SK-N-SH (cell line): ENCODE measurements around the gene PIGB. TPM values are rescaled to one million over a fixed set of nuclear protein-coding genes. Genes with fewer than 3 reads are reported as not detected.

ENCODE experiments used
- CTCF ChIA-PET: fragments of 300-600, 350-600 bp; formaldehyde crosslinking; extraction: SDS; loops from one replicate; lab custom pipeline; 2021; lab: Yijun Ruan, JAX
- POLR2A ChIA-PET: fragments of 350-600 bp; sonication (Branson Sonifier 250); formaldehyde crosslinking; extraction: SDS; loops from one replicate; lab custom pipeline; 2020; ENCODE audit warnings: antibody characterized with exemption, inconsistent platforms; lab: Yijun Ruan, JAX
- DNase-seq: peaks from one replicate; pipeline ENCODE4 v3.0.0; 2012
- H2AFZ ChIP-seq: fragments of 200-600 bp; sonication (generic); 2 replicates; pipeline ENCODE4 v1.8.1; 2016; ENCODE audit warnings: antibody characterized with exemption, mild to moderate bottlenecking, low read depth
- H3F3A ChIP-seq: fragments of 200-600 bp; sonication (generic); replicated peaks from 2 replicates; pipeline ENCODE3; 2016; ENCODE audit warnings: antibody characterized with exemption, mild to moderate bottlenecking; ENCODE audit not compliant: insufficient read depth
- H3K27ac ChIP-seq, 2 experiments: fragments of 200-500 bp in 1 of 2; fragments of 200-600 bp in 1 of 2; sonication (Bioruptor generic) in 1 of 2; sonication (generic), shearing (Covaris generic) in 1 of 2; 2 replicates each; pipeline versions ENCODE4 v1.5.1 to v1.6.1; 2014 to 2016; ENCODE audit warnings: low read depth in 2 of 2, inconsistent platforms in 1 of 2, low read length in 1 of 2, mild to moderate bottlenecking in 1 of 2, mixed read lengths in 1 of 2
- H3K27me3 ChIP-seq: fragments of 200-600 bp; sonication (generic), shearing (Covaris generic); 2 replicates; pipeline ENCODE4 v1.6.1; 2016; ENCODE audit warnings: mixed run types; ENCODE audit not compliant: insufficient read depth
- H3K36me3 ChIP-seq, 2 experiments: fragments of 200-500 bp in 1 of 2; fragments of 200-600 bp in 1 of 2; sonication (Bioruptor generic) in 1 of 2; sonication (generic) in 1 of 2; replicated peaks in 1 of 2; 2 replicates each; pipeline versions ENCODE3 to v1.5.1; 2014 to 2016; ENCODE audit warnings: low read length in 1 of 2, mild to moderate bottlenecking in 1 of 2; ENCODE audit not compliant: insufficient read depth in 2 of 2, control insufficient read depth in 1 of 2
- H3K4me1 ChIP-seq, 2 experiments: fragments of 200-500 bp in 1 of 2; fragments of 200-600 bp in 1 of 2; sonication (Bioruptor generic) in 1 of 2; sonication (generic), shearing (Covaris generic) in 1 of 2; 2 replicates each; pipeline versions ENCODE4 v1.5.1 to v1.6.1; 2014 to 2016; ENCODE audit warnings: low read depth in 1 of 2, low read length in 1 of 2, mixed run types in 1 of 2; ENCODE audit not compliant: insufficient read depth in 2 of 2, control insufficient read depth in 1 of 2
- H3K4me2 ChIP-seq: fragments of 200-600 bp; sonication (generic), shearing (Covaris generic); 2 replicates; pipeline ENCODE4 v1.6.1; 2017; ENCODE audit warnings: mixed run types
- H3K4me3 ChIP-seq, 2 experiments: fragments of 200-500 bp in 1 of 2; fragments of 200-600 bp in 1 of 2; sonication (Bioruptor generic) in 1 of 2; sonication (generic), shearing (Covaris generic) in 1 of 2; 2 replicates each; pipeline versions ENCODE4 v1.5.1 to v1.8.1; 2014 to 2016; ENCODE audit warnings: low read depth in 2 of 2, inconsistent platforms in 1 of 2, low read length in 1 of 2, mild to moderate bottlenecking in 1 of 2, mixed read lengths in 1 of 2, moderate library complexity in 1 of 2
- H3K79me2 ChIP-seq: fragments of 200-600 bp; sonication (generic); 2 replicates; pipeline ENCODE4 v1.8.1; 2017; ENCODE audit warnings: mild to moderate bottlenecking; ENCODE audit not compliant: insufficient read depth
- H3K9ac ChIP-seq: fragments of 200-600 bp; sonication (generic); 2 replicates; pipeline ENCODE4 v1.6.1; 2017; ENCODE audit warnings: mixed run types
- H3K9me2 ChIP-seq: fragments of 200-600 bp; sonication (generic); 2 replicates; pipeline ENCODE4 v1.6.1; 2017; ENCODE audit warnings: mixed run types
- H3K9me3 ChIP-seq: fragments of 200-600 bp; sonication (generic); 2 replicates; pipeline ENCODE4 v1.6.1; 2017; ENCODE audit warnings: mixed run types, mild to moderate bottlenecking, moderate library complexity
- H4K20me1 ChIP-seq: fragments of 200-600 bp; sonication (generic); 2 replicates; pipeline ENCODE4 v1.6.1; 2017; ENCODE audit warnings: mild to moderate bottlenecking, mixed run types; ENCODE audit not compliant: insufficient read depth
- EP300 ChIP-seq, 2 experiments: IDR thresholded peaks; 2 replicates each; pipeline versions ENCODE4 v1.4.0 to v1.6.1; 2012; ENCODE audit warnings: borderline replicate concordance in 1 of 2, low read depth in 1 of 2, low read length in 1 of 2
- EZH2phosphoT487 ChIP-seq: fragments of 200-600 bp; sonication (generic); IDR thresholded peaks from 2 replicates; pipeline ENCODE4 v1.6.1; 2017; ENCODE audit warnings: low read depth, mixed run types, mild to moderate bottlenecking, antibody characterized with exemption, moderate library complexity, borderline replicate concordance
- FOSL2 ChIP-seq: IDR thresholded peaks from 2 replicates; pipeline ENCODE4 v1.4.0; 2012; ENCODE audit warnings: low read depth, mild to moderate bottlenecking, moderate library complexity, borderline replicate concordance
- FOXJ3 ChIP-seq: sonication (generic); formaldehyde crosslinking; IDR thresholded peaks from 2 replicates; pipeline ENCODE4 v1.5.1; 2020; ENCODE audit warnings: mild to moderate bottlenecking, missing genetic modification reagents
- GATA2 ChIP-seq: sonication (generic); formaldehyde crosslinking; IDR thresholded peaks from 2 replicates; pipeline ENCODE4 v1.5.0; 2020; ENCODE audit warnings: mild to moderate bottlenecking, missing genetic modification reagents
- JUND ChIP-seq: IDR thresholded peaks from 2 replicates; pipeline ENCODE4 v1.4.0; 2012
- MEF2A ChIP-seq: IDR thresholded peaks from 2 replicates; pipeline ENCODE4 v1.4.0; 2012; ENCODE audit warnings: low read depth, borderline replicate concordance
- PBX3 ChIP-seq: IDR thresholded peaks from 2 replicates; pipeline ENCODE4; 2012
- POLR2AphosphoS5 ChIP-seq: IDR thresholded peaks from 2 replicates; pipeline ENCODE4 v1.6.1; 2012; ENCODE audit warnings: low read depth, low read length
- RAD21 ChIP-seq: IDR thresholded peaks from 2 replicates; pipeline ENCODE4 v1.6.1; 2012; ENCODE audit warnings: mild to moderate bottlenecking, low read length
- RCOR1 ChIP-seq: fragments of 150-350 bp; IDR thresholded peaks from 2 replicates; pipeline ENCODE4 v1.6.1; 2017; ENCODE audit warnings: antibody characterized with exemption, low read length
- REST ChIP-seq: IDR thresholded peaks from 2 replicates; pipeline ENCODE4 v1.6.1; 2012; ENCODE audit warnings: mild to moderate bottlenecking, low read depth, low read length, moderate library complexity
- RFX5 ChIP-seq: IDR thresholded peaks from 2 replicates; pipeline ENCODE4 v1.6.1; 2012; ENCODE audit warnings: mild to moderate bottlenecking, improper control_type of control experiment, low read length
- RXRA ChIP-seq: IDR thresholded peaks from 2 replicates; pipeline ENCODE4 v1.4.0; 2012; ENCODE audit warnings: low read depth, mild to moderate bottlenecking, borderline replicate concordance
- SMC3 ChIP-seq: IDR thresholded peaks from 2 replicates; pipeline ENCODE4 v1.6.1; 2012; ENCODE audit warnings: low read depth, low read length, improper control_type of control experiment
- TEAD4 ChIP-seq: IDR thresholded peaks from 2 replicates; pipeline ENCODE4 v1.4.0; 2012; ENCODE audit warnings: mild to moderate bottlenecking, borderline replicate concordance; ENCODE audit not compliant: insufficient read depth
- ZBTB33 ChIP-seq: IDR thresholded peaks from 2 replicates; pipeline ENCODE4 v1.4.0; 2012; ENCODE audit warnings: low read depth, borderline replicate concordance
- WGBS: methylation state at CpG from one replicate; pipeline ENCODE4 v1.1.6; 2017; ENCODE audit warnings: low lambda C conversion rate; 5-methylcytosine and 5-hydroxymethylcytosine counted together
- polyA plus RNA-seq, 3 experiments: library from polyadenylated mRNA; depleted of rRNA; stranded (reverse); fragments of >200 nt; gene quantifications; 2 replicates each; pipeline ENCODE4 v1.2.3, GENCODE V29; 2012

PIGB gene
- polyA plus RNA-seq, 1 of the 3 experiments (the other 2 are of a cell fraction), result 6.6 TPM

GRCh38 chr15:55389264-55389607 lies 70.2 kb downstream of the PIGB start:
- Histone ChIP-seq H3K36me3 (peaks cover 2 to 12% of the 10 kb centered on the region in 2 experiments), H3K27me3 (no peaks in the 10 kb centered on the region), H4K20me1 (0 out of 2 replicates have a peak, but pooled peaks cover 4% of the 10 kb centered on the region), H3F3A (no peaks in the 10 kb centered on the region), H3K4me3 (no peak overlapping the region), H3K9me3 (no peaks in the 10 kb centered on the region), H3K4me1 (no peaks in the 10 kb centered on the region), H3K9me2 (no peaks in the 10 kb centered on the region), H2AFZ (no peak overlapping the region), H3K27ac (peak overlapping the region in 1 of 2 experiments; percentile 32; a peak in 1 of 4 replicates), H3K9ac (no peak overlapping the region), H3K4me2 (0 out of 2 replicates have a peak overlapping the region, but pooled peaks have one; percentile 5), H3K79me2 (no peaks in the 10 kb centered on the region)
- no peak for DNase-seq
- POLR2A ChIA-PET, result no interaction called here
- CTCF ChIA-PET, result no interaction called here
- no peak for TF ChIP-seq RXRA
- peak; percentile 47 for TF ChIP-seq PBX3
- no peak for TF ChIP-seq RCOR1
- TF ChIP-seq POLR2AphosphoS5, result no peak
- no peak for TF ChIP-seq MEF2A
- TF ChIP-seq JUND, result peak; percentile 28

- no peak overlapping the region for H3K4me3 ChIP-seq
- peaks cover 0 to 4% of the 10 kb centered on the region in 2 experiments for H3K36me3 ChIP-seq
- H3K4me2 ChIP-seq, result no peak overlapping the region
- no peaks in the 10 kb centered on the region for H3K9me3 ChIP-seq
- CTCF ChIA-PET, result interaction anchor here (0.9 kb wide), 1 partner anchor 16 kb away, joined by 3 read pairs; no protein-coding TSS in a partner anchor
- H3K27ac ChIP-seq, result no peak overlapping the region
- no peaks in the 10 kb centered on the region for H3K79me2 ChIP-seq
- DNase-seq, result no peak
- H3K27me3 ChIP-seq, result no peaks in the 10 kb centered on the region
- no peak overlapping the region for H2AFZ ChIP-seq
- H3F3A ChIP-seq, result no peaks in the 10 kb centered on the region
- no peaks in the 10 kb centered on the region for H3K4me1 ChIP-seq
- POLR2A ChIA-PET, result no interaction called here
- no peaks in the 10 kb centered on the region for H4K20me1 ChIP-seq
- WGBS, result 93% methylated on average over 1 of the region's 1 CpG
- H3K9me2 ChIP-seq, result no peaks in the 10 kb centered on the region
- H3K9ac ChIP-seq, result no peak overlapping the region
- TF ChIP-seq GATA2 (CRISPR knock-in tag) (no peak), RXRA (no peak), RFX5 (no peak), EP300 (IDR thresholded peaks at IDR 0.05; ENCODE audit: borderline replicate concordance in 1 of 2, low read depth in 1 of 2, low read length in 1 of 2) (no peak), JUND (no peak), FOSL2 (no peak), EZH2phosphoT487 (no peak), RCOR1 (no peak), FOXJ3 (no peak), REST (no peak), ZBTB33 (no peak), SMC3 (no peak), RAD21 (no peak), TEAD4 (no peak)
These were observed 75.7 kb downstream of the PIGB start for GRCh38 chr15:55394694-55395093.
